ENCODE data around the gene JAKMIP1. TPM values are rescaled to one million over a fixed set of nuclear protein-coding genes. Genes with fewer than 3 reads are reported as not detected.
A peak's percentile ranks its signal among the peaks of the same experiment; 100 is the strongest.

JAKMIP1 gene
- 1 to 10 TPM in 3 of 4 donors, under 1 TPM in 1; 0.67 to 1.3 (median 1.1) TPM for total RNA-seq

GRCh38 chr4:6200011-6200921 is at the start of gene JAKMIP1:
Gene JAKMIP1 (minus strand): TSS chr4:6200549. CDS start chr4:6112850, 87,699 bp downstream.
- Histone ChIP-seq H3K36me3 (no peaks in the 10 kb centered on the region), H3K27me3 (peaks cover 0 to 69% (median 10%) of the 10 kb centered on the region in 4 donors), H3K9me3 (no peaks in the 10 kb centered on the region), H3K4me1 (peaks cover 8 to 27% (median 14%) of the 10 kb centered on the region in 3 donors), H3K27ac (peak within 1 kb of the TSS in 3 of 4 donors; percentile 11 to 57 (median 19)), H3K4me3 (peak within 1 kb of the TSS; percentile 31 to 68 (median 44))
- WGBS, 2 donors, result 0 to 1% methylated on average over 11 to 25 of the region's 107 CpGs
- TF ChIP-seq POLR2A (IDR thresholded peaks at IDR 0.05) (peak in 1 of 4 donors; percentile 32), CTCF (IDR thresholded peaks at IDR 0.05) (no peak)
- no peak for DNase-seq
- intact Hi-C loops (cut with DNase I), result no loop called here

- Histone ChIP-seq H3K27ac (no peak overlapping the region), H3K36me3 (no peaks in the 10 kb centered on the region), H3K9me3 (peaks cover 0 to 23% (median 17%) of the 10 kb centered on the region in 3 donors), H3K4me3 (no peak overlapping the region), H3K27me3 (peaks cover 0 to 70% (median 3%) of the 10 kb centered on the region in 4 donors), H3K4me1 (peaks cover 0 to 13% (median 0%) of the 10 kb centered on the region in 3 donors)
- intact Hi-C loops (cut with DNase I), result no loop called here
- 40 to 50% methylated on average over 2 to 7 of the region's 10 CpGs for WGBS, 2 donors
- no peak for DNase-seq
- no peak for TF ChIP-seq CTCF (IDR thresholded peaks at IDR 0.05)
- no peak for TF ChIP-seq POLR2A (IDR thresholded peaks at IDR 0.05)
These were observed 48.0 kb upstream of the JAKMIP1 start for GRCh38 chr4:6248394-6248793.

GRCh38 chr4:6246170-6246634 is 45.9 kb upstream of the JAKMIP1 start:
- H3K9me3 ChIP-seq, result peaks cover 0 to 23% (median 17%) of the 10 kb centered on the region in 3 donors
- WGBS, 2 donors, result 45 to 67% methylated on average over 7 of the region's 9 CpGs
- peaks cover 0 to 13% (median 0%) of the 10 kb centered on the region in 3 donors for H3K4me1 ChIP-seq
- peaks cover 0 to 88% (median 3%) of the 10 kb centered on the region in 4 donors for H3K27me3 ChIP-seq
- DNase-seq, result no peak
- TF ChIP-seq CTCF (IDR thresholded peaks at IDR 0.05) (no peak), POLR2A (IDR thresholded peaks at IDR 0.05) (no peak)
- no peaks in the 10 kb centered on the region for H3K36me3 ChIP-seq
- intact Hi-C loops (cut with DNase I), result no loop called here
- H3K4me3 ChIP-seq, result peak overlapping the region in 1 of 4 donors; percentile 52
- no peak overlapping the region for H3K27ac ChIP-seq

- H3K4me1 ChIP-seq, result peaks cover 0 to 9% (median 0%) of the 10 kb centered on the region in 3 donors
- H3K27me3 ChIP-seq, result peaks cover 0 to 89% (median 3%) of the 10 kb centered on the region in 4 donors
- no peak for TF ChIP-seq POLR2A (IDR thresholded peaks at IDR 0.05)
- no peak for TF ChIP-seq CTCF (IDR thresholded peaks at IDR 0.05)
- intact Hi-C loops (cut with DNase I), result no loop called here
- H3K36me3 ChIP-seq, result no peaks in the 10 kb centered on the region
- H3K27ac ChIP-seq, result no peak overlapping the region
- DNase-seq, result no peak
- H3K4me3 ChIP-seq, result peak overlapping the region in 2 of 4 donors; percentile 23 to 52
- 24 to 29% methylated on average over 7 to 14 of the region's 67 CpGs for WGBS, 2 donors
- H3K9me3 ChIP-seq, result peaks cover 0 to 23% (median 17%) of the 10 kb centered on the region in 3 donors
These were observed 45.2 kb upstream of the JAKMIP1 start for GRCh38 chr4:6245246-6246169.

Data from esophagus squamous epithelium (tissue), 5 donors.